GM19238 (cell line): ENCODE results near the gene PTEN.

Experiments used
- DNase-seq: peaks from one replicate; pipeline ENCODE4 v3.0.0; 2011; ENCODE audit warnings: low spot score; ENCODE audit not compliant: insufficient read length

PTEN gene

DNA sequence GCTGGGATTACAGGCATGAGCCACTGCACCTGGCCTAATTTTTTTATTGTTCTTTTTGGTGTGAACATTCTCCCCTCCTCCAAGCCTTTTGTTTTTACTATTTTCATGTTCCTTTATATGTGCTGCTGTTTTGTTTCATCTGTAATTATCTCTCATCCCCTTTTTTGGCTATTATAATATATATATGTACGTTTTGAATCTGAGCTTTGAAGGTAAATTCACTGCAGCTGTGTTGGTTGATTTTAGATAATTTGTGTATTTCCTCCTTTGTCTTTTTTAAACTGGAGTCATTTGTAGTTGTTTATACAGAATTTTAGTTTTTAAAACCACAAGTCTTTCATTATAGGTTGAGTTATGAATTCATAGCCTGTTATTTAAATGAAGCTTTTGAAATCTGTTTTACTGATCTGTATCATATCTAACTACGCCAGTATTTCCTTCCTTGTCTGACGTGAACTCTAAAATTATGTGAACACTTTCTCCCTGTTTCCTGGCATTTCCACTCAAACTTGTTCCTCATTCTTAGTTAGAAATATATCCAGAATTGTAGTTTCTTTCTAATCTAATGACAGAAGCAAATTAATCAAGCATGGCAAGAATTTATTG, 54.9 kb downstream of the PTEN start:
- DNase-seq = no peak

DNA sequence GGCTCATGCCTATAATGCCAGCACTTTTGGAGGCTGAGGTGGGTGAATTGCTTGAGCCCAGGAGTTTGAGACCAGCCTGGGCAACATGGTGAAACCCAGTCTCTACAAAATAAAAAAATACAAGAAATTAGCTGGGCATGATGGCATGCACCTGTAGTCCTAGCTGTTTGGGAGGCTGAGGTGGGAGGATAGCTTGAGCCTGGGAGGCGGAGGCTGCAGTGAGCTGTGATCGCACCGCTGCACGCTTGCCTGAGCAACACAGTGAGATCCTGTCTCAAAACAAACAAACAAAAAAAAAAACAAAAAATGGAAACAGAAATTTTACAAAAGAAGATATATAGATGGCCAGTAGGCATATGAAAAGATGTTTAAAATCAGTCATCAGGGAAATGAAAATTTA, 57.1 kb downstream of the PTEN start:
- DNase-seq = no peak

DNA sequence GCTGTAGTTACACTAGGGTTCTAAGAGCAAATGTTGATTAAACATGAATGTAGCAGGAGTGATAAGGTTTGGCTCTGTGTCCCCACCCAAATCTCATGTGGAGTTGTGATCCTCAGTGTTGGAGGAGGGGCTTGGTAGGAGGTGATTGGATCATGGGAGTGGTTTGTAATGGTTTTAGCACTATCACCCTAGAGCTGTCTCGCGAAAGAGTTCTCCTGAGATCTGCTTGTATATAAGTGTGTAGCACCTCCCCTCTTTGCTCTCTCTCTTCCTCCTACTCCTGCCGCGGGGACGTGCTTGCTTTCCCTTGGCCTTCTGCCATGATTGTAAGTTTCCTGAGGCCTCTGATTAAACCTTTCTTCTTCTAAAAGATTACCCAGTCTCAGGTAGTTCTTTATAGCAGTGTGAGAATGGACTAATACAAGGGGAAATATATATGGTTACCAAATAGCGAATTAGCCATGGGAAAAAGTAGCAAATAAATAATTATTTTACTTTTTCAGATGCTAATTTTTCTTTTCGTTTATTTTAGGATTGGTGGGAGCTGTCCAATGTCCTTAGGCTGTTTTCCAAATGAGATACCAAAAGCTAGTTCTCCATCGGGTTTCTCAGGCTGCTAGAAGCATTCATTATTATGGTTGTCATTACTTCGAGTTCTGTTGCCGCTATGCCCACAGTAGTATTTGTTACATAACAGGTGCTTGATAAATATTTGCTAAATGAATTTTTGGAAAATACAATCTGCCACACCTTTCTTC, 58.7 kb downstream of the PTEN start:
- no peak for DNase-seq

DNA sequence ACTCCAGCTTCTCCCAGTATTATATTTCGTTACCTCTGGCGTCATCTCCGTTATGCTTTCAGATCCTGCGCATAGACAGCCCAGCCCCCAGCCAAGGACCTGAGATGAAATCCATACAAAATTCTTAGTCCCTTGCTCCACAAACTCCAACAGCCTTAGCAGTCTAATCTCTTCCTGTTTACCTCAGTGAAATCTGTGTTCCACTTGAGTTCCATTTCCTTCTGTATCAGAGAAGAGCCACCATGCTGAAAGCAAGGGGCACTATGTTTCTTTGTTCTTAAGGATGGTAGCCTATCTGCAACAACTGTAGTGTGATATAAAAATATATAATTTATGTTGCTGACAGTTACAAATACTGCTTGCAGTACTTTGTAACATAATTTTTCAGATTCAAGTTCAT, 59.8 kb downstream of the PTEN start:
- DNase-seq = no peak

- no peak for DNase-seq
Measured at GRCh38 chr10:87925570-87925969, 62.1 kb downstream of the PTEN start.

DNA sequence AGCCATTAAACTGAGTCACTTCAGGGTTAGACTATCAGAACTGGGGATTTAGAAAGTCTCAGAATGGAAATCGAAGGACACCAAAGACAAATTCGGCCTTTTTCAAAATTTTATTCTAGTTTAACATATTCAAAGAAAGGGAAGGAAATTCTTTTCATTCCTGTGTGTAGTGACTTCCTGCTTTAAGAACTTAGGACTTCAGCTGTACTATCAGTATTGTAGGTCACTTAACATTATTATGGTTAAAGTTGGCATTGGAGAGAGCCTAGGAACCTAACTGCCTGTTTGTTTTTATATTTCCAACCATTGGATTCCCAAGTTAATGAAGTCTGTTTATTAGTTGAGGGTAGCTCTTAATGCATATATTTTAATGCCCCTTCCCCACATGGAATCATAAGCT, 63.7 kb downstream of the PTEN start:
- DNase-seq = no peak

DNA sequence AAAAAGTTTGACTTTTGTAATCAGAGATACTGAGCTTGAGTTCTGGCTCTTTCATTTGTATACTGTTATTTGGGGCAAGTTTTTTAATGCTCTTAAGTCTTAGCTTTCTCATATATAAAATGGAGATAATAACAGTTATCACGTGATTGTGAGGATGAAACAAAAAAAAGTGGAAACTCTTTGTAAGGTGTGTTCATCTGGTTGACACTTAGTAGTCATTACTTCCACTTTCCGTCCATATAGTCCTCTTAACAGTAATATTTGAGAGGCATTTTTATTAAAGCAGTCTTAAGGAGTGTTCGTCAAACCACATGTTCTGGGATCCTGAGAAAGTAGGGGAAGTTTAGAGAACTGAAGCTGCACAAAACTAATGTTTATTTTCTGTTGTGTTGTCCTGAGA, 65.6 kb downstream of the PTEN start:
- DNase-seq = no peak

DNA sequence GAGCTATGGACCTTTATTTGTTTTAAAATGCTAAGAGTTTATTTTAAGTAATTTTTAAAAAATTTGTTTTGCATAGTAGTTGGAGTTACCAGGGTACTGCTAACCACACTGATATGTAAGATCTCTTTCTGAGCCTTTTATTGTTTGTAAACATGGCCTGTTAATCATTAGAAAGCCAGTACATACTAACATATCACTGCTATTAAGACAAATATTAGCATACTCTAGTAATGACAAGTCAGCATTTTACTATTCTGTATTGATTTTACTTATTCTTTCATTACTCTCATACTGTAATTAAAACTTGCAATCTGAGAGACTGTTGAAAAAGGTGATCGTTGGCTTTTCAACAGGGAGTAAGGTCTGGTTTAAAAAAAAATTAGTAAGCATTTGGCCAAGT, 66.7 kb downstream of the PTEN start:
- no peak for DNase-seq

- DNase-seq = no peak
Measured at GRCh38 chr10:87930934-87931835, 67.8 kb downstream of the PTEN start.

DNA sequence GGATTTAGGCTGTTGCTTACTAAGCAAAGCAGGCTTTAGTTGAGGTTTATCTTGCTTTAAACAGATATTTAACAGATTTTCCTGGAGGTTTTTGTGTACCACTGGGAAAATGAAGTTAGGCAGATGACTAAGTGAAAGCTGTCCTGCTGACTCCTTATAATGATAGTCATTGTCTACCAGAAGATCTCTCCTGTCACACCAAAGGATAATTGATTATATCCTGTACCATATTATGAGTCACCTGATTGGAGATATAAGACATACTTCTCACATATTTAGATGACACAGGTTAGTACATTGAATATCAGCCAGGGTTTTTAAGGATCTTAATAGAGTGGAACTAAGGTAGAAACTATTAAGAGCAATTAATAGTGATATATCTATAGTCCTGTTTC, 68.4 kb downstream of the PTEN start:
- no peak for DNase-seq

GRCh38 chr10:87935290-87936141, 72.1 kb downstream of the PTEN start:
- no peak for DNase-seq

- DNase-seq = no peak
Measured at GRCh38 chr10:87940210-87940609, 76.8 kb downstream of the PTEN start.

DNA sequence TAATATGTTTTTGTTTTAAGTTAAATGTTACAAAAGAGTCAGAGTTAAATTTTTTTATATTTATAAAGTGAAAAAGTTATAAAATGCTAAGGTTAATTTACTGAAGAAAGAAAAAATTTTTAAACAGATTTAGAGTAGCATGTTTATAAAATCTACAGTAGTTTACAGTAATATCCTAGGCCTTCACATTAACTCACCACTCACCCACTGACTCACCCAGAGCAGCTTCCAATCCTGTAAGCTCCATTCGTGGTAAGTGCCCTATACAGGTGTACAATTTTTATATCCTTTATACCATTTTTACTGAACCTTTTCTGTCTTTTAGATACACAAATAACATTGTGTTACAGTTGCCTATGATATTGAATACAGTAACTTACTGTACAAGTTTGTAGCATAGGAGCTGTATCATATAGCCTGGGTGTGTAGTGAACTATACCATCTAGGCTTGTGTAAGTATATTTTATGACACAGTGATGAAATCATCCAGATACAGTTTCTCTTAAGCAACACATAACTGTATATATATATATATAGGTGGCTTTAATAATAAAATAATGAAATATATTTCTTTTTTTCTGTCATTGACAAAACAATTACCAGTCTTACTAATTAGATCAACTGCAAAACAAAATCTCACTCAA, 79.6 kb downstream of the PTEN start:
- DNase-seq = no peak

GRCh38 chr10:87945984-87946383, 82.6 kb downstream of the PTEN start:
- no peak for DNase-seq

GRCh38 chr10:87952612-87953011, 89.2 kb downstream of the PTEN start:
- no peak for DNase-seq

GRCh38 chr10:87956055-87956454, 92.6 kb downstream of the PTEN start:
- no peak for DNase-seq

DNA sequence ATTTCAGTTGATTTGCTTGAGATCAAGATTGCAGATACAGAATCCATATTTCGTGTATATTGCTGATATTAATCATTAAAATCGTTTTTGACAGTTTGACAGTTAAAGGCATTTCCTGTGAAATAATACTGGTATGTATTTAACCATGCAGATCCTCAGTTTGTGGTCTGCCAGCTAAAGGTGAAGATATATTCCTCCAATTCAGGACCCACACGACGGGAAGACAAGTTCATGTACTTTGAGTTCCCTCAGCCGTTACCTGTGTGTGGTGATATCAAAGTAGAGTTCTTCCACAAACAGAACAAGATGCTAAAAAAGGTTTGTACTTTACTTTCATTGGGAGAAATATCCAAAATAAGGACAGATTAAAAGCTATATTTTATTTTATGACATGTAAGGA, 94.3 kb downstream of the PTEN start:
- DNase-seq = no peak

DNA sequence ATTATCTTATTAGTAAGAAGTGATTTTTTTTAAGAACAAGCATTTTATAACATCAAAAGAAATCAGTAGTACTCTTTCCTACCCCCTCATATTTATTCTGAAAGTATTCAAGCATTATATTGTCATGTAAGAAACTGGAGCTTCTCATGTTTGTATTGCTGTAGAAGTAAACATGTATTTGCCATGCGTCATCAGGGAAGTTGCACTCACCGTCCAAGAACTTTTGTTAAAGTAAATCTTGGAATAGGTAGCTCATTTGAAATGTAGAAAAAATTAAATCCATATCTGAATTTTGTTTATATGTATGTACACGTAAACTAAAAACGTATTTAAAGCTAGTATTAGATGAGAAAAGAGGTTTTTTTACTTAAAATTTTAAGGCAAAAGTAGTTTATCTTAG, 96.8 kb downstream of the PTEN start:
- no peak for DNase-seq

GRCh38 chr10:87961314-87961713, 97.9 kb downstream of the PTEN start:
- no peak for DNase-seq

DNA sequence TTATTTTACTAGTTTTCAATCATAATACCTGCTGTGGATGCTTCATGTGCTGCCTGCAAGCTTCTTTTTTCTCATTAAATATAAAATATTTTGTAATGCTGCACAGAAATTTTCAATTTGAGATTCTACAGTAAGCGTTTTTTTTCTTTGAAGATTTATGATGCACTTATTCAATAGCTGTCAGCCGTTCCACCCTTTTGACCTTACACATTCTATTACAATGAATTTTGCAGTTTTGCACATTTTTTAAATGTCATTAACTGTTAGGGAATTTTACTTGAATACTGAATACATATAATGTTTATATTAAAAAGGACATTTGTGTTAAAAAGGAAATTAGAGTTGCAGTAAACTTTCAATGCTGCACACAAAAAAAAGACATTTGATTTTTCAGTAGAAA, 103.0 kb downstream of the PTEN start:
- no peak for DNase-seq

- DNase-seq = no peak
Measured at GRCh38 chr10:87973635-87974034, 110.2 kb downstream of the PTEN start.
